Measurements from ENCODE around the gene SLC4A8. TPM values are rescaled to one million over a fixed set of nuclear protein-coding genes. Genes with fewer than 3 reads are reported as not detected.
"Not testable (repeated sequence)": the region's sequence is repeated elsewhere in the genome, so short reads cannot be mapped to it uniquely, and the experiment has no call there.

SLC4A8 gene
- total and polyA plus RNA-seq, 7 donors = under 0.01 to 3.0 (median 0.71) TPM

GRCh38 chr12:51450333-51450732 is 25.7 kb downstream of the SLC4A8 start:
- 47 to 67% methylated on average over 1 of the region's 1 CpG for WGBS, 2 donors
- intact Hi-C loops (cut with DNase I) = no loop called here
- Histone ChIP-seq H3K4me1 (no peaks in the 10 kb centered on the region), H3K27ac (no peak overlapping the region), H3K4me3 (no peak overlapping the region), H3K9me3 (no peaks in the 10 kb centered on the region), H3K27me3 (no peaks in the 10 kb centered on the region), H3K36me3 (no peaks in the 10 kb centered on the region)
- no peak for TF ChIP-seq POLR2A (IDR thresholded peaks at IDR 0.05)
- TF ChIP-seq, protein P1, sequence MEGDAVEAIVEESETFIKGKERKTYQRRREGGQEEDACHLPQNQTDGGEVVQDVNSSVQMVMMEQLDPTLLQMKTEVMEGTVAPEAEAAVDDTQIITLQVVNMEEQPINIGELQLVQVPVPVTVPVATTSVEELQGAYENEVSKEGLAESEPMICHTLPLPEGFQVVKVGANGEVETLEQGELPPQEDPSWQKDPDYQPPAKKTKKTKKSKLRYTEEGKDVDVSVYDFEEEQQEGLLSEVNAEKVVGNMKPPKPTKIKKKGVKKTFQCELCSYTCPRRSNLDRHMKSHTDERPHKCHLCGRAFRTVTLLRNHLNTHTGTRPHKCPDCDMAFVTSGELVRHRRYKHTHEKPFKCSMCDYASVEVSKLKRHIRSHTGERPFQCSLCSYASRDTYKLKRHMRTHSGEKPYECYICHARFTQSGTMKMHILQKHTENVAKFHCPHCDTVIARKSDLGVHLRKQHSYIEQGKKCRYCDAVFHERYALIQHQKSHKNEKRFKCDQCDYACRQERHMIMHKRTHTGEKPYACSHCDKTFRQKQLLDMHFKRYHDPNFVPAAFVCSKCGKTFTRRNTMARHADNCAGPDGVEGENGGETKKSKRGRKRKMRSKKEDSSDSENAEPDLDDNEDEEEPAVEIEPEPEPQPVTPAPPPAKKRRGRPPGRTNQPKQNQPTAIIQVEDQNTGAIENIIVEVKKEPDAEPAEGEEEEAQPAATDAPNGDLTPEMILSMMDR (IDR thresholded peaks at IDR 0.05) = no peak
- no peak for TF ChIP-seq POLR2AphosphoS5 (IDR thresholded peaks at IDR 0.05)
- TF ChIP-seq EP300 (IDR thresholded peaks at IDR 0.05) = no peak
- DNase-seq = no peak

- no peak for TF ChIP-seq POLR2A (IDR thresholded peaks at IDR 0.05)
- Histone ChIP-seq H3K9me3 (no peaks in the 10 kb centered on the region), H3K36me3 (no peaks in the 10 kb centered on the region), H3K27me3 (no peaks in the 10 kb centered on the region), H3K4me1 (no peaks in the 10 kb centered on the region), H3K27ac (no peak overlapping the region), H3K4me3 (no peak overlapping the region)
- intact Hi-C loops (cut with DNase I) = no loop called here
- DNase-seq = no peak
- 96 to 97% methylated on average over 11 of the region's 11 CpGs for WGBS, 2 donors
Measured at GRCh38 chr12:51450806-51451205, 26.2 kb downstream of the SLC4A8 start.

- whole genome bisulfite sequencing, 2 donors = 94 to 95% methylated on average over 7 of the region's 7 CpGs
- H3K4me3 ChIP-seq; H3K27me3 ChIP-seq; H3K4me1 ChIP-seq; DNase-seq; H3K9me3 ChIP-seq; intact Hi-C loops (cut with DNase I); H3K27ac ChIP-seq; H3K36me3 ChIP-seq: not testable (repeated sequence)
Measured at GRCh38 chr12:51454016-51454415, 29.4 kb downstream of the SLC4A8 start.

DNA sequence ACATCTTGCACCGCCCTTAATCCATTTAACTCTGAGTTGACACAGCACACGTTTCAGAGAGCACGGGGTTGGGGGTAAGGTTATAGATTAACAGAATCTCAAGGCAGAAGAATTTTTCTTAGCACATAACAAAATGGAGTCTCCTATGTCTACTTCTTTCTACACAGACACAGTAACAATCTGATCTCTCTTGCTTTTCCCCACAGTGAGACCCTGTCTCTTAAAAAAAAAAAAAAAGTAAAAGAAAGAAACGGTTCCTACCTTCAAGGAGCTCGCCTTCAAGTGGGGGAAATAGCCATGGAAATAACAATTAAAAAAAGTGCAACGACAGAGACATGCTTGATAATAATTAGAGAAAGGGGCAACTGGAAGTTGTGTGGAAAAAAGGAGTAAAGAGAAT is 30.4 kb downstream of the SLC4A8 start:
- intact Hi-C loops (cut with DNase I); DNase-seq; H3K36me3 ChIP-seq; H3K9me3 ChIP-seq; H3K27me3 ChIP-seq; H3K4me3 ChIP-seq; H3K27ac ChIP-seq; H3K4me1 ChIP-seq: not testable (repeated sequence)
- WGBS, 2 donors = 61 to 72% methylated on average over 3 of the region's 6 CpGs

DNA sequence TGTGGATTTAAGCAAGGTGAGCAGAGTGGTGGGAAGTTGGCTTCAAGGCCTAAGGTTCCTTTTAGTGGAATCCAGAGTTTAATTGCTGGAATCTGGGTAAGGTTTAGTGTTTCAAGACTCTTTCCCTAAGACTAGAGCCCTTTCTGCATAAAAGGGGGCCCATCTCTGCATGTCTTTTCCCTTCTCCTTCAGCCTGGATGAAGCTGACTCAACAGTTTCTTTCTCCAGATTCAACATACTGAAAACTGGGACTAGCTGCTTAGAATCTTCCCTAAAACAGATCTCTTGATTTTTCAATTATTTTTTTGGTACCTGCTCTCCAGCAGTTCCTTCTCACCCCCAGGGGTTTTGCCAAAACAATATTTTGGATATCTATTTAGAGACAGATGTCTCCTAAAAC is 34.0 kb downstream of the SLC4A8 start:
- Histone ChIP-seq H3K4me3 (no peak overlapping the region), H3K27ac (no peak overlapping the region), H3K4me1 (no peaks in the 10 kb centered on the region), H3K36me3 (no peaks in the 10 kb centered on the region), H3K27me3 (no peaks in the 10 kb centered on the region), H3K9me3 (no peaks in the 10 kb centered on the region)
- no peak for DNase-seq
- TF ChIP-seq EP300 (IDR thresholded peaks at IDR 0.05) = no peak
- no peak for TF ChIP-seq POLR2AphosphoS5 (IDR thresholded peaks at IDR 0.05)
- no peak for TF ChIP-seq POLR2A (IDR thresholded peaks at IDR 0.05)
- TF ChIP-seq, protein P1 (IDR thresholded peaks at IDR 0.05) = no peak
- intact Hi-C loops (cut with DNase I) = no loop called here

DNA sequence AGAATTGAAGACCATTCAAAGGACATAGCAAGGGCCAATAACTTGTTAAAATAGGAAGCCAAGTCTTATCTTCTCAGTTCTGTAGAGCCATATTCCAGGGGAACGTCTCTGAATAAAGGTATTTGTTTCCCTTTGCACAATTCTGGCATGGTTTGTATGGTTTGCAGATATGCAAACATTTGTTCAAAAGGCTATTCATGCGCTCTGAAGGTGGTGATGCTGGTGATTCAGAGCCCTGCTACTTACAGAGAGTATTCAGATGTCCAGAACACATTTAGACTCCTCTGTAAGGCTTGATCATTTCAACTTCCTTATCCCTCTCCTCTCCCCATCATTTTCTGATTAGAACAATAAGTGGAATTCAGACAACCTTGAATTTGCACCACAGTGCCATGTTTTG is 35.9 kb downstream of the SLC4A8 start:
- Histone ChIP-seq H3K4me1 (no peaks in the 10 kb centered on the region), H3K27ac (no peak overlapping the region), H3K4me3 (no peak overlapping the region), H3K36me3 (no peaks in the 10 kb centered on the region), H3K9me3 (no peaks in the 10 kb centered on the region), H3K27me3 (no peaks in the 10 kb centered on the region)
- TF ChIP-seq POLR2A (IDR thresholded peaks at IDR 0.05) (no peak), POLR2AphosphoS5 (IDR thresholded peaks at IDR 0.05) (no peak), EP300 (IDR thresholded peaks at IDR 0.05) (no peak)
- TF ChIP-seq, protein P1 (IDR thresholded peaks at IDR 0.05) = no peak
- intact Hi-C loops (cut with DNase I) = no loop called here
- no peak for DNase-seq
- 14 to 74% methylated on average over 2 of the region's 2 CpGs for WGBS, 2 donors
